Measurements from ENCODE around the gene SMIM20.

Gene SMIM20

DNA sequence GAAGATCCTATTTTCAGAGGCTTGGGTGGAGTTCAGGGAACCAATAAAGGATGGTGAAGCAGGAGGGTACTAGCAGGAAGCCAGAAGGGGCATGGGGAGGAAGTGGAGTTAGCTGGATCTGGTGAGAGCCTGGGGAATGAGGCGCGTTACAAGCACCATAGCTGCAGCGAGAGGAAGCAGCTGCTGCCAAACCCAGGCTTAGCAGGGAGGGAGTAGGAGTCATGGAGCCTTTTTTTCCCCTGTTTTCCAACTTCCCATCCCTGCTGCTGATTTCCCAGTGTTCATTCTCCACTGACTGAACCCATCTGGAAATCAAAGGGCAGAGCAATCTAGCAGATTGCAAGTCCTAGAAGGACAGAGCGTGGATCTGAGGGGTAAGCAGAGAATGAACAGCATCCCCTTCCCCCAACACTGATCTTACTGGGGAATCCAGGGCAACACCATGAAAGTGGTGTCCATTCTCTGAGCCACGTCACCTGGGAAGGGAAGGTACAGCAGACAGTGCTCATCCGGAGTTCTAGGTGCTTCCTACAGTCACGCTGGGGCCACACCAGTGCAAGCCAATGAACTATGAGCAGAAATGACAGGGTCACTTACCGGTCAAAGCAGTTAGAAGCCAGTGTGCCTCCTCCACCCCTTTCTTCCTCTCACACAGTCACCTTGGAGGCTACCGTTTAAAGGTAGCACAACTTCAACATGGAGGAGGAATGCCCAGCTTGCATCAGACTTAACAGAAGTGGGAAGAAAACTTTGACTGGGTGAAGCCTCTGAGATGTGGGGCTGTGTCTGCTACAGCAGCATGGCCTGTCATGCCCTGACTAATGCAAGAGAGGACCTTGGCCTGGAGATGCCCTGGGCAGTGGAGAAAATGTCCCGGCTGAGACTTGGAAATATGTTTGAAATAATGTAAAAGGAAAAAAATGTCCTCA is 36.7 kb downstream of the SMIM20 start:
- no peak for TF ChIP-seq GATA3 (IDR thresholded peaks at IDR 0.05; ENCODE audit: low read depth, low read length)
- TF ChIP-seq GATA2 (IDR thresholded peaks at IDR 0.05; ENCODE audit: low read depth, low read length), result no peak

DNA sequence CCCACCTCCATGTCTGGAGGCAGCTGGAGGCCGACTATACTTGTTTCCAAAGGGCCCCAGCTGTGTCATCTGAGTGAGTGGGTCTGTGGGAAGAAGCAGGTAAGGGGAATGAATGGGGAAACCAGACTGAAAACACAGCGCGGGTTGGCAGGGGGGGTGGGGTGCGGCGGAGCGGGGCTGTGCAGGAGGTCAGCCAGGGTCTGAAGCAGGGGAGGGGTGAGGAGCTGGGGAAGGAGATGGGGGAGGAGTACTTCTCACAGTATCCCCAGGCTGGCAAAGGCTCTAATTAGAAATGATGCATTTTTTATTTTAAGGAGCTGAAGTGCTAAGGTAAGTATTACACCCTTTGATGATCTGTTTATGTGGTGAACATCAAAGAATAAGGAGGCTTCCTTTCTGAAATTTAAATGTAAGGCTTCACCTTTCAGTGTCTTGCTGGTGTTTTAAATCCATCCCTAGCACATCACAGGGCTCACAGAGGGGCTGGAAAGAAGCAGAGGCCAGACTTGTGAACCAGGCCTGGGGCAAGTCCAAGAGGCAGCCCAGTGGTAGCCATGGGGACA is 37.5 kb downstream of the SMIM20 start:
- TF ChIP-seq GATA2 (IDR thresholded peaks at IDR 0.05; ENCODE audit: low read depth, low read length), result no peak
- no peak for TF ChIP-seq GATA3 (IDR thresholded peaks at IDR 0.05; ENCODE audit: low read depth, low read length)

DNA sequence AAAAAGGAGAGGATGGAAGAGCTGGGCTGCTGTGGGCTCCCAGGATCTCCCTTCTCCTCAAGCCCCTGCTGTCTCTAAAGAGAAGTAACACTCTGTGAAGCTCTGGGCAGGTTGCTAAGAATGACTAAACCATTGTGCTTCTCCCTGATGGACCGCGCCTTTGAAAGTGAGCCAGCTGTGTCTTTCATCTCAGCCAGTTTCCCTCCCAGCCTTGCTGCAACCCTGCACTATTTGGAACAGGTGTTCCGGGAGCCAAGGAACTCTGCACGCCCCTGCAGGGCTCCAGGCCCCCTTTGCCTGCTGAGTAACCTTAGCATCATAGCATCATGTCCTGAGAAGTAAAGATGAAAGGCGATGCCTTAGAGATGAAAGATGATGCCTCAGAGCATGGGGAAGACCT is 39.7 kb downstream of the SMIM20 start:
- TF ChIP-seq GATA3 (IDR thresholded peaks at IDR 0.05; ENCODE audit: low read depth, low read length) (no peak), GATA2 (IDR thresholded peaks at IDR 0.05; ENCODE audit: low read depth, low read length) (no peak)

DNA sequence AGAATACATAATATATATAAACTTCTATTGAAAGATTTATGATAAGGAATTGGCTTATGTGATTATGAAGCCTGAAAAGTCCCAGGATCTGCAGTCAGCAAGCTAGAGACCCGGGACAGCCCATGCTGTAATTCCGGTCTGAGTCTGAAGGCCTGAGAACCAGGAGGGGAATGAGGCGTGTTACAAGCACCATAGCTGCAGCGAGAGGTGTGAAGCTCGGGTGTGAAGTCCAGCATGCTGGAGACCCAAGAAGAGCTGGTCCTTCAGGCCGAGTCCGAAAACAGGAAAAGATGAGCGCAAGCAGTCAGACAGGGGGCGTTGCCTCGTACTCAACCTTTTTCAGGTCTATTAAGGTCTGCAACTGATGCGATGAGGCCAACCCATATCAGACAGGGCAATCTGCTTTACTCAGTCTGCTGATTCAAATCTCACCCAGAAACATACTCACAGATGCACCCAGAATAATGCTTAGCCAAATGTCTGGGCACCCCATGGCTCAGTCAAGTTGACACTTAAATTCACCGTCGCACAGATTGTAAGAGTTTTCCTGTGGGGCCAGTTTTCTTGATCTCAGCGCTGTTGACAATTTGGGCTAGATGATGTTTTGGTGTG is 40.4 kb downstream of the SMIM20 start:
- TF ChIP-seq GATA2 (IDR thresholded peaks at IDR 0.05; ENCODE audit: low read depth, low read length), result peak; percentile 55; the same call in 1 of the 2 replicates
- TF ChIP-seq GATA3 (IDR thresholded peaks at IDR 0.05; ENCODE audit: low read depth, low read length), result no peak

DNA sequence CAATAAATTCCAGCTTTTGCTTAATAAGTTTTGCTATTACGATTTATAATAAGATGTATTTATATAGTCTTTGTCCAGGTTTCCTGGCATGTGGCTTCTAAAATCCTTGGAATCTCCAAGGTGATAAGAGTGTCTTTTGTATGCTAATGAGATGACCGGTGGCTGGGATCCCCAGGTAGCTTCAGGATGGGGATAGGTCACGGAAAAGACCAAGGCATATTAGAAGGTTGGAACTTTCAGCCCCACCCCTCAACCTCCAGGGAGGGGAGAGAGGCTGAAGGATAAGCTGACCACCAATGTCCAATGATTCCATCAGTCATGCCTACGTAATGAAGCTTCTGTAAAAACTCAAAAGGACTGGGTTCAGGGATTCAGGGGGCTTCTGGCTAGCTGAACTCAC is 41.7 kb downstream of the SMIM20 start:
- no peak for TF ChIP-seq GATA2 (IDR thresholded peaks at IDR 0.05; ENCODE audit: low read depth, low read length)

DNA sequence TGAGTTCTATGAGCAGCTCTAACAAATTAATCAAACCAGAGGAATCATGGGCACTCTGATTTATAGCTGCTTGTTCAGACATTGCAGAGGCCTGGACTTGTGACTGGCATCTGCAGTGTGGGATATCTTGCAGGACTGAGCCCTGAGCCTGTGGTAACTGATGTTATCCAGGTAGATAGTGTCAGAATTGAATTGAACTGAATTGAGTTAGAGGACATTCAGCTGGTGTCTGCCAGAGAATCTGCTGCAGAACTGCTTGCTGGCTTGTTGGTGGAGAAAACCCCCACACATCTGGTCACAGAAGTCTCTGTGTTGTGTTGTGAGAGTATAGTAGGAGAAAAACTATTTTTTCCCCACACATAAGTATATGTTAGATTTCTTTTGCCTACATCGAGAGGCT is 42.2 kb downstream of the SMIM20 start:
- peak; percentile 99 for TF ChIP-seq GATA2 (IDR thresholded peaks at IDR 0.05; ENCODE audit: low read depth, low read length)
- peak; percentile 97 for TF ChIP-seq GATA3 (IDR thresholded peaks at IDR 0.05; ENCODE audit: low read depth, low read length)

DNA sequence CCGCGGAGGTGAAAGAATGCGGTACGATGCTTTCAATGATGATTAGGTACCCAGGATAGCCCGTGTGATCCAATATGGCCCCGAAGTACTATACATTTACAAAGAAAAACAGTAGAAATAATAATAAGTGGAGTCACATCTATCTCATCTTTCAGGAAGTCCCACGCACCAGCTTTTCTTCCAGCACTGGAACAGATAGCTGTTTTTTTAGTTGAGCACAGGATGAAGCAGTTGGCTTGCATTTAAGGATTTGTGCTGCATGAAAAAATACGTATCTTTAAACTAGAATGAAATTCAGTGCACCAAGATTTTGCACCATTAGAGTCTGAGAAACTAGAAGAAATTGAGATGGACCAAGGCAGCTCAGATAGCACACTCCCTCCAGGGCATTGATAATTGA is 44.1 kb downstream of the SMIM20 start:
- TF ChIP-seq GATA3 (IDR thresholded peaks at IDR 0.05; ENCODE audit: low read depth, low read length), result no peak
- no peak for TF ChIP-seq GATA2 (IDR thresholded peaks at IDR 0.05; ENCODE audit: low read depth, low read length)

DNA sequence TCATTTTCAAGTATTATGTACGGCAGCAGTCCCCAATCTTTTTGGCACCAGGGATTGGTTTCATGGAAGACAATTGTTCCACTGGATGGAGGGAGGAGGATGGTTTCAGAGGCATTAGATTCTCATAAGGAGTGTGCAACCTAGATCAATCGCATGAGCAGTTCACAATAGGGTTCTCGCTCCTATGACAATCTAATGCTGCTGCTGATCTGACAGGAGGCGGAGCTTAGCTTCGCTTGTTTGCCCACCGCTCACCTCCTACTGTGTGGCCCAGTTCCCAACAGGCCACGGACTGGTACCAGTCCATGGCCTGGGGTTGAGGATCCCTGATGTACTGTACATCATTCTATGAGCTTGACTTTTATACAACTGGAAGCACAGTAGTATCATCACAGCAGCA is 48.4 kb downstream of the SMIM20 start:
- TF ChIP-seq GATA3 (IDR thresholded peaks at IDR 0.05; ENCODE audit: low read depth, low read length) (no peak), GATA2 (IDR thresholded peaks at IDR 0.05; ENCODE audit: low read depth, low read length) (no peak)

DNA sequence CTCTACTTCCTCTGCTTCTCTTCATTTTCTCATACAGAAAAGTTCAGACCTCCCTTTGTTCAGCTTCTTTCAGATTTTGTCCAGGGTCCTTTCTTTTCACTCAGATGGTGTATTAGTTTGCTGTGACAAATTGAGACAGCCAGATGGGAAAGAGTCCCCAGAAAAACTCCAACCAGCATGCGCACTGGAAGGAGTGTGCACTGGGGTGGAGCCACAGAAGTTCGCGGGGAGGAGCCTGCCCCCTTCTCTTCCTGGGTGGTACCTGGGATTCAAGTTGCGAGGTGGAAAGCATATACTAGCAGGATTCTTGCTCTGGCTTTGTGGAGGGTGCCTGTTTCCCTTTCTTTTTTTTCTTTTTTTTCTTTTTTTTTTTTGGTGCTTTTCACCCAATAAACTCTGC is 51.6 kb downstream of the SMIM20 start:
- no peak for TF ChIP-seq GATA3 (IDR thresholded peaks at IDR 0.05; ENCODE audit: low read depth, low read length)
- TF ChIP-seq GATA2 (IDR thresholded peaks at IDR 0.05; ENCODE audit: low read depth, low read length), result no peak

DNA sequence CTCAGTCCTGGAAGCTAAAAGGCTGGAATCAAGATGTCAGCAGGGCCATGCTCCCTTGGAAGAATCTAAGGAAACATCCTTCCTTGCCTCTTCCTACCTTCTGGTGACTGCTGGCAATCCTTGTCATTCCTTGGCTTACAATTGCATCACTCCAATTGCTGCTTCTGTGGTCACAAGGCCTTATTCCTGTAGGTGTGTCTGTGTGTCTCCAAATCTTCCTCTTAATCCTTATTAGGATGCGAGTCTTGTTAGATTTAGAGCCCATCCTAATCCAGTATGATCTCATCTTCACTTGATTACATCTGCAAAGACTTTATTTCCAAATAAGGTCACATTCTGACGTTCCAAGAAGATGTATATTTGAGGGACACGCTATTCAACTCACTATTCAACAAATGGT is 52.2 kb downstream of the SMIM20 start:
- TF ChIP-seq GATA3 (IDR thresholded peaks at IDR 0.05; ENCODE audit: low read depth, low read length) (no peak), GATA2 (IDR thresholded peaks at IDR 0.05; ENCODE audit: low read depth, low read length) (no peak)

DNA sequence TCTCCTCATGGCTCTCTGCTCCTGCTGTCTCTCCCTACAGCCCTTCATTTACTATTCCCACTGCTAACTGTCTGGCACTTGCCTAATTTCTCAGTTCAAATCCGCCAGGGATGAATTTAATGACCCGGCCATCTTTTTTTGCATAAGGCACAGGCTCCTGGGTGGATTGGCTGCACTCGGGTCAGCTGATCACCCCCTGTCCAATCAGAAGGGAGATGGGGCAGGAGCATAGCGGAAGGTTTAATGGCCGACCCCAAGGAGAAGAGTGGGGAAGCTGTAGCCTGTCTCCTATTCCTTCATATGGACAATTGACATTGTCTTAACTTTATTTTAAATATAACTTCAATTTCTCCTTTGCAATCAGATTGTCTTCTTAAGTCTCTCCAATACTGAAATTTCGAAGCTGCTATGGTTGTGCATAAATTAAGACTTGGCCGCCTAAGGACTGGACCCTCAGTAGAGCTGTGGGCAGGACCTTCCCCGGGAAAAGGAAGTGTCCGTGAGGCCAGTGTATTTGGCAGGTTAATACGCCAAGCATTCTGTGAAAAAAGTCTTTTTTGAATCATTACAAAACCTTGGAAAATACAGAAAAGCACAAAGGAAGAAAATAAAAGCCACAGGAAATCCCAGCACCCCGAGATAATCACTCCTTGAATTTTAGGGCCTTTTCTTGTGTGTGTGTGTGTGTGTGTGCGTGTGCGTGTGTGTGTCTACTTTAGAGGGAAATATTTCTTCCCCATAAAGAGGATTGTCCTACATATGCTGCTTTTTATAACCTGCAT is 55.5 kb downstream of the SMIM20 start:
- TF ChIP-seq GATA3 (IDR thresholded peaks at IDR 0.05; ENCODE audit: low read depth, low read length), result no peak
- TF ChIP-seq GATA2 (IDR thresholded peaks at IDR 0.05; ENCODE audit: low read depth, low read length), result no peak

DNA sequence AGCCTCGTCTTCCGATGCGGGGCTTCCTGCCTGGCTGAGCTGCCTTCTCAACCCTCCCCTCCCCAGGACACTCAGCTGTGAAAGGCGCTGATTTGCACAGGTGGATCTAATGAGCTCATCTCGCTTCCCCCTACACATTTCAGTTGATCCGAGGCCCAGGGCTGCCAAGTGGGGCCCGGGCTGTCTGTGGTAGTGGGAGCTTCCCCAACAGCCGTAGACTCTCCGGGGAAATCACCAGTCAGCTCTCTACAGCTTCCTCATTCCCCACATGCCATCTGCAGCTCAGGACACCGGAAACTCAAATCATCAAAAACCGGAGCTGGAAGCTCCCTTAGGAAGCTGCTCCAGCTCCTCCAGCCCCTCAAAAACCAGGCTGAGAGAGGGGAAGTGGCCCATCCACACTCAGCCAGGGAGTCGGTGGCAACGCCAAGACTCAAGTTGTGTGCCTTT is 56.2 kb downstream of the SMIM20 start:
- TF ChIP-seq GATA2 (IDR thresholded peaks at IDR 0.05; ENCODE audit: low read depth, low read length) (no peak), GATA3 (IDR thresholded peaks at IDR 0.05; ENCODE audit: low read depth, low read length) (no peak)

DNA sequence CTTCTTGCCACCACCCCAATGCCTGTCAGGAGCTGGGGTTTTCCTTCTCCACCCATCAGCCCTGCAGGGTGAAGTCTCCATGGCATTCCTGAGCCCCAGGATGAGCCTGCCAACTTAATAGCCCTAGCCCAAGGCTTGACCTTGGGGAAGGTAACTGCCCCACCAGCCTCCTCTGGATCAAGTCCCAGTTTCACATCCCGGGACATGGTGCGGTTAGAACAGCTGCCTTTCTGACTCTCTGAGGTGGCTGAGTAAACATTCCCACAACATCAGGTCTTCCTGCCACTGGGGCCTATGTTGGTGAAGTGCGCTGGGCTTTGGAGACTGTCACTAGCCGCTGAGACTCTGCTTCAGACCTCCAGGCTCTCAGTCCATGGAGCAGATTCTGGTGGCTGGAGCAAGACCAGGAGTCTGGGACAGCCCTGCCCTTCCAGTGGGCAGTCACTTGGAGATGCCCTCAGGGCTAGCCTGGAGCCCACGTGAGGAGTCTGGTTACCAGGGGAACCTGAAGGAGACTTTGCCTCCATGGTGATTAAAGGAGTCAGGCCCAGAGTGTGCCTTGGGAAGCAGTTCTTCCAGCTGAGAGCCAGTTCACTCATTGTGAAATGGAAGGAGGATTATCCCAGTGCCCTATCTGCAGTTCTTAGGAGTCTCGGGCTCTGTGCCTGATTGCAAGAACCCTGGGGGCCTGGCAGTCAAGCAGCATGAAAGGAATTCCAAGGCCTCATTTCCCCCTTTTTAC is 56.8 kb downstream of the SMIM20 start:
- TF ChIP-seq GATA3 (IDR thresholded peaks at IDR 0.05; ENCODE audit: low read depth, low read length) (no peak), GATA2 (IDR thresholded peaks at IDR 0.05; ENCODE audit: low read depth, low read length) (no peak)

Measured in SH-SY5Y (cell line).